GM19043 (cell line): ENCODE measurements around the gene FOCAD.

ENCODE experiments used
- ATAC-seq: cut with Tn5 transposase; IDR thresholded peaks from one replicate; pipeline ENCODE4 v1.9.1; 2021; ENCODE audit warnings: low read depth; ENCODE audit not compliant: unreplicated experiment

Gene FOCAD

DNA sequence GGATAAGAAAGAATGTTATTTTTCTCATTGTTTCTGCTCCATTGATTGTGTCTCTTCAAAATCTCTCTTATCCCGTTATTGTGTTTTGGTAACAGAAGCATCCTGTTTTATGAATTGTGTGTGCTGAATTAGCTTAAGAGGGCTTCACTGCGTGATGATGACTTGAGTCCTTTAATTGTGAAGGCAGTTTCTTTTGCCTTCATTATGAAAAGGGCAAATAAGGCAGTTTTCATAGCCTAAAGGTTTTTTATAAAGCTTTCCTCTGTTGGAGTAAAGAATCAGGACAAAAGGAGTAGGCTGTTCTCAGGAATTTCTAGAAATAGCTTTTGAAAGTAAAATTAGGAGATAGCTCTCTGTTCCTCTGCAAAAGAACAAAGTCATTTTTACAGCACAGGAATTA, 169.8 kb downstream of the FOCAD start:
- no peak for ATAC-seq

DNA sequence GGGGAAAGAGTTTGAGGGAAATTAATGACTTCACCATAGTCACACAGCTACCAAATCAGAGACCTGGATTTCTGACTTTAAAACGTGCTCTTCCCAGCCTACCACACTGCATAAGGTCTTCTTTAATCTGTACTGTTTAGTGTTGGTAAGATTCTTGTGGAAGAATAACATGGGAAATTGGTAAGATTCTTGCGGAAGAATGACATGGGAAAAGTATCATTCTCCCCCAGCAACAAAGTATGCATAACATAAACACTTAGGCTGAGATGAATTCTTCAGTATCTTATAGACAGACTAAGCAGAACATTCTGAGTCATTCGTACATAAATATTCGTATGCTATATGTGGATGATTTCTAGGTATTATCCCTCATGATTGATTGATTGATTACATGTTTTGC, 170.4 kb downstream of the FOCAD start:
- no peak for ATAC-seq

DNA sequence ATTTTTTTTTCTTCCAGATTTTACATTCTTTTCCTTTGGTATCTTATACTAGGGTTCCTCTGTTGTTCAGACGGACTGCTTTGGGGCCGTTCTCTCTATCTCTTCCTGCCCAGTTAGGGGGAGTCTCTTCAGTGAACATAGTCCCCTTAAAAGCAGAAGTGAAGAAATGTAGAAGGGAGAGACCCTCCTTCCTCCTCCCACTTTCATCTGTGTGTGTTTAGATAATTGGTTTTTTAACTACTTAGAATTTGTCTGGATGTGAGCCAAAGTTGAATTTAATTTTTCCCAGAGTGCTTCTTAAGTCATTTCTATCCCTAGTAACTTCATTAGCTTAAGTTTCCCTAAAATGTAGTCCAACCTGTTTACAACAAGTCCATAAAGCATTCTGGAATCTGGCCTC, 179.9 kb downstream of the FOCAD start:
- no peak for ATAC-seq

DNA sequence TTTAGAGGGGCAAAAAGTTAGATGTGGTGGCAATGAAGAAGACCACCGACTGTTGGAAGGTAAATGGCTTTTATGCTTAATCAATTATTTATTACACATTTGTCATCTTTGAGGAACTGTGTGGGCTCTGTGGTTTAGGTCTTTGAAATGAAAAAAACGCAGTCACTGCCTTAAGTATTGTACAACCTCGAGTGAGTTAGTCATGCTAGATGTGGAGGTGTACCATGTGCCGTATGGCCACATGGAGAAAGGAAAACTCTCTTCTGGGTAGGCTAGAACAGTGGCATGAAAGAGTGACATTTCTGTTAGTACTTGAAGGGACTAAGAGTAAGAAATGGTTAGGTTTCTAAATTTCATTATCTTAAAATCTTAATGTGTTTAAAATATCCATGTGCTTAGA, 181.3 kb downstream of the FOCAD start:
- no peak for ATAC-seq

DNA sequence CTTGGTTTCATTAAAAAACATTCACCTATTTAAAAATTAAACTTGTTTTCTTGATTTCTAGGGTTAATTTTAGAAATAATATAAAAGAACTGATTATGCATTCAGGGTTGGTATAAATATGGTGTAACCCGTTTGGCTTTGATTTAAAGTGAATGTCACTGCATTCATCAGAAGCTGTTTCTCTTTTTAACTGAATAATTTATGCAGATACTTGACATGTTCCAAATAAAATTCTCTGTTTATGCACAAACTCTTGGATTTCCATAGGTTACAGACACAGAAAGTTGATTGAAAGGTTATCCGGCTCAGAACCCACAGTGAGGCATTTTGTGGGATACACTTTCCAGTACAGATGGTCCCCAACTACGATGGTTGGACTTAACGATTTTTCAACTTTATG, 186.1 kb downstream of the FOCAD start:
- no peak for ATAC-seq

DNA sequence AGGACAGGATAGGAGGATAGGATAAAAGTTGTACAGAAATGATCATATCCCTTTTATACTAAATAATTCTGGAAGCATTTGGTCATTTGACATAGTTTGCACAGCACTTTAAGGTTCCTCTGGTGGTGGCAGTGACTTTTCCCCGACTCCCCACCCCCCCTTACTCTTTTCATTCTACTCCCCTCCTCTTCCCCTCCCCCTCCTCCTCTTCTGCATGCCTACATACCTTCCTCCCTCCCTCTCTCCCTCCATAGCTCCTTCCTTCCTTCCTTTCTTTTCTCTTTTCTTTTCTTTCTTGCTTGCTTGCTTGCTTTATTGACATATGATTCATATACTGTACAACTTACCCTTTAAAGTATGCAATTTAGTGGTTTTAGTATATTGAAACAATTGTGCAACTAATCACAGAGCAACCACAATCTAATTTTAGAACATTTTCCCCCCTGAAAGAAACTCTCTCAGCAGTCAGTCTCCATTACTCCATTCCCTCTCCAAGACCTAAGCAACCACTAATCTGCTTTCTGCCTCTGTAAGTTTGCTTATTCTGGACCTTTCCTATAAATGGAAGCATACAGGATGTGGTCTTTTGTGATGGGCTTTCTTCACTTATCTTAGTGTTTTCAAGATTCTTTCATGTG, 188.4 kb downstream of the FOCAD start:
- ATAC-seq = no peak

DNA sequence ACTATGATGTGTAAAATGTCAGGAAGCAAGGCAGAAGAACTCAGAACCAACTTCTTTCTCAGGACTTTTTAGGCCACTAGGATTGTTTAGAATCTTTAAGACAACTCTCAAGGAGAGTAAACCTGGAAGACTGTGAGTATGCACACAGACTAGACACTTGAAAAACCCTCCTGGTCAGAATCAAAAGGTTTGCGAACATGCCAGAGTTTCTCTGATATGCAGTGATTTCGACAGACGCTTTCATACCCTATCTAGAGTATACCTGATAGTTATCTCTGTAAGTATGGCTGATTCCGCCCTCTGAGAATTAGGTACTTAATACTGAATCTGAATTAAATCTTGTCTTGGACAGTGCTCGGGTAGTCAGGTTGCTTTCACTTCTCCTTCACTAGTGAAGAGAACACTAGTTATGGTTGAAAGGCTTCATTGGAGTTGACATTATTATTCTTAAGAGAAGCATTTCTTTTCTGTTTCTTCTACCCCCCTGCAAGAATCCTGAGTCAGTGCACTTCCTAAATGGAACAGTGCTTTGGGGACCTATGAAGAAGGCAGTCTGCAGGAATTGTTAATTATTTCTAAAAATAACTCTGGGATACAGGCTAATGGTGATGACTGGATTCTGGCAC, 189.3 kb downstream of the FOCAD start:
- no peak for ATAC-seq

DNA sequence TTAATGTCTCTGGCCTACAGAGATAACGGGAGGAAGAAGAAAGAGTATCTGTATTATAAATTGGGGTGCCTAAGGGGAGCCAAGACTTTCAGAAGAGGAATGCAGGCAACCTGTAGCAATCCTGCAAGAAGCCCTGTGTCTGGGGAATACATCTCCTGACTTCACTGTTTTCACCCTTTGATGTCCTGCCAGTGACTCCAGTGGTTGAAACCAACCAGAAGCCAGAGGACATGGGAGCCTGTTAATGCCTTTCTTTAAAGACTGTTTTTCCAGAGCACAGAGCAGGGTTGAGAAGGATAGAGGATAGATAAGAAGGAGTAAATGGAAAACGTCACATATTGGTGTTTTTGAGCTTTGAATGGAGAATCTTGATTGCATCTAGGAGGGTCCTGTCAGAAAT, 196.2 kb downstream of the FOCAD start:
- ATAC-seq = no peak

DNA sequence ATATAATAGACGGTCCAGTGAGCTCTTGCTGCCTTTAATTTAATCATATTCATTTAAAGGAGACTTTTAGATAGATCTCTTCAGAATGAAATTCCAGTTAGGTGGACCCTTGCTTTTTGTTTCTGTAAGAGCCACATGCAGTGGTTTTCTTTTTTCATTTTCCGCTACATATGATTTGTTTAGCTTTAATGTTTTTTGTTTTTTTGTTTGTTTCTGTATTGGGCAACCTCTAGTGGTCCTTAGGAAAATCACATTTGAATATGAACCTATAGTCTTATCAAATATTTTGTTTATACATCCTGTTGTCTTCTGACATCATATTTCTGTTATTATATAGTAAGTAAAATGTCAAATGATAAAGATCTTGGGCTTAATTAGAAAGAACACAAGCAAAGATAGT, 196.6 kb downstream of the FOCAD start:
- no peak for ATAC-seq

DNA sequence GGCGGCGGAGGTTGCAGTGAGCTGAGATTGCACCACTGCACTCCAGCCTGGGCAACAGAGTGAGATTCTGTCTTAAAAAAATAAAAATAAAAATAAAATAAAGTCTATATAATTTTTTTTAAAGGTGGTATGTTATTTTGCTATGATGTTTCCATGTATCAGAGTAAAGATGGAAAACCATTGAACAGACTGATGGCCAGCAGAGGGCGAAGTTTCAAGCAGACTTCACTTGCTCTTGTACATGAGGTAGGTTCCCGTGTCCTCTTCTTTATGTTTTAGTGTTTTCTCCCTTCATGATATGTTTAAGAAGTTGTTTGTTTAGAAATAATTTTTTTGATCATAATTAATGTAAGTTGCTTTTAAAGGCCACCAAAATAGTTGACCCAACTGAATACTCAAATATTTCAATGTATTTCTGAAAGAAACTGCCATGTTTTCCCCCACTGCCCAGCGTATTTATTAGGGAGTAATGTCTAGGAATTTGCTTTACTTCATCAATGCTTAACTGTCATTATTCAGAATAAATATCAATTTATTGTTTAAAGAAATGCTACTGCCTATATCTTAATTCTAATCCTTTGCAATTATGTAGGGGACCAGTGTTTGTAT, 201.0 kb downstream of the FOCAD start:
- ATAC-seq = no peak

DNA sequence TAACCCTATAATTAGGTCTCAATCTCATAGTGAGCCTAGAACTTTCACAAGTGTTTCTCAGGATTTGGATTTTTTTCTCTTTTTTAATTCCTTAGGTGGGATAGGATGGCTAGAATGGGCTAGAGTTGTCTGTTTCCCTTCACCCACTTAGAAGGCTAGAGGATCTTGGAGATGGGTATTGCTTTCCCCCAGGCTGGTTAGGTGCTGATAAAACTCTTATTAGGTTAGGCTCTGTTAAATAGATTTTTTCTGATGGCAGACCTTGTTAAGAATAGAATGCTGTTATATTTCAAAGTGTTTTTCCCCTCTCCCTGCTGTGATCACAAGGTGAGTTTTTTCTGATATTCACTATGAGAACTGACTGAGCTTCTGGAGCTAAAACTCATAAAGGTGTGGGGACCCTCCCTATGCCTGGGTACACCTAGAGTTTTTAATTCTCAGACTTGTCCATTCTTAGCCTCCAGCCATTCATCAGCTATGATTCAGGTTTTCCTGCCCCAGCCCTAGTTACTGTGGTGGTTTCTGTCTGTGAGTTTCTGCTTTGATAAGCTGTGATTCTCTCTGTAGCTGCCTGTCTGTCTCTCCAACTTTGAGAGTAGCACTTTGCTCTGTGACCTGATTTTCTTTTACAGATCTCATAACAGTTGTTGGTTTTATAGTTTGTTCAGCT, 215.0 kb downstream of the FOCAD start:
- no peak for ATAC-seq

DNA sequence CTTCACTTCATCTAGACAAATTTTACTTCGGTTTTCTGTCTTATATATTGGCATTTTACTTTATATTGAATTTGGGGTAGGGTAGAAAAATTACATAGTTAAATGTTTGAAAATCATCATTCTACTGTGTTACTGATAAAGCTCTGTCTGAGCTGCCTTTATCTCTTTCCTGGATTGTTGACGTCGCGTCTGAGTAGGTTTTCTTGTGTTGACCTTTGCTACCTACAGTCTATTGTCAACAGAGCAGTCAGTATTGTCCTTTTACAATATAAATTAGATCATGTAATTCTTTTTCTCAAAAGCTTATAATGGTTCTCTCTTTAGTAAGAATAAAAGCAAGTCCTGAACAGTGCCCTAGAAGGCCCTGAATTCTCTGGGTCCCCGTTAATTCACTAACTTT, 219.2 kb downstream of the FOCAD start:
- no peak for ATAC-seq

DNA sequence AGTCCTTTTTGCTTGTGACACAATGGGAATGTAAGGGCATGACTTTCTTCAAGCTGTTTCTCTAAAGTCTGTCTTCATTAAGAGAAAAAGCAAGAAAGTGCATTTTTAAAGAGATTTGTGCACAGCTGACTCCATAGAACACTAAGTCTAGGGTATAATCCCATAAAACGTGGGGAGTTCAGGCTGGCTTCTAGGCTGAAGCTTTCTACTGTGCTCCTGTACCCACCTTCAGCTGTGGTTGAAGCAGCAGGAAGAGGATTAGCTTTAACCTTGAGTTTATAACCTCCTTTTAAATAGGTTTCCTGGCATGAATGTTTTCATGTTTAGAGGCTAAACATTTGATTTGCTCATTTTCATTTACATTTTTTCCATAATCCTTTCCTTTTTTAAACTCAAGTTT, 220.9 kb downstream of the FOCAD start:
- no peak for ATAC-seq

DNA sequence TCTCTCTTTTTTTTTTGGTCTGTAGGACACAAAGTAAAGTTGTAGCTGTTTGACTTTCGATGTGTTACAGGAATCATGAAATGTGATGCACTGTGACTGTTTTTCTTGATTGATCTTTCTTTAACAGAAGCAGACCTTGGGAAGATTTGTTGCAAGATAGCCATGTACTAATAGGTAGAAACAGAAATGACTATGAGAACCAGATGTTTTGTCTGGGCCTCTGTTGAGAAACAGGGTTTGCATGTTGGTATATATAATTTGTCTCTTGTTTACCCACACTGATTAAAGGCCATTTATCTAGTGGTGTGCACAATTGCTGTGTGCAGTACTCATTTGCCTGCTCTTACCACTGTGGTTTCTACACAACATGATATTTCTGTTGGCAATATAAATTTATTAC, 222.3 kb downstream of the FOCAD start:
- no peak for ATAC-seq

DNA sequence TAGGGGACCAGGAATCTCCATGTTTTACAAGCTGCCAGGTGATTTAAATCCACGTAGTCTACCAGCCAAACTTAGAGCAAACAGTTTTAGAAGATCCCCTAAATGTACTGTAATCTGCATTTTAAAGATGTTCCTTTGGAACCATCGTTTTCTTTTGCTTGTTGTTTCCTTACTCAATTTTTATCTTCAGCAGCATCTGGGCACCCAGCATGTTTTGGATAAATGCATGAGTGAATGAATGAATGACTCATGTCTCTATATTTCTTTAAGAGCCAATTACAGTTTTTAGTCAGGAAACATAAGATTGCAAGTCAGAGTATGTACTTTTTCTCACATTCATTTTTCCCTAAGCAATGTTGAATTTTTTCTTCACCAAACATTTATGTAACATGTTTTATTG, 224.4 kb downstream of the FOCAD start:
- no peak for ATAC-seq

DNA sequence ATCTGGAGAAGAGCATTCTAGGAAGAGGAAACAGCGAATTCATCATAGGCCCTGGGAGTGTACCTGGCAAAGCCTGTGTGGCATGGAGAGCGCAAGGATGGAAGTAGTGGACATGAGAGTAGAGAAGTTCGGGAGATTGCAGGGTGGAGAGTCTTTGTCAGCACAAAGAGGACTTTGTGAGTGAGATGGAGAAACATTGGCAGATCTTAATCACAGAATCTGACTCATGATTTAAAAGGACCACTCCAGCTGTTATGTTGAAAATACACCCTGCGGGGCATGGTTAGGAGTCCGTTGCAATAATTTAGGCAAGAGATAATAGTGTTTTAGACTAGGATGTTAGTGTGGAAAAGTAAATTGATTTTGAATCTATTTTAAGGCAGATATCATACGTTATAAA, 230.5 kb downstream of the FOCAD start:
- no peak for ATAC-seq

DNA sequence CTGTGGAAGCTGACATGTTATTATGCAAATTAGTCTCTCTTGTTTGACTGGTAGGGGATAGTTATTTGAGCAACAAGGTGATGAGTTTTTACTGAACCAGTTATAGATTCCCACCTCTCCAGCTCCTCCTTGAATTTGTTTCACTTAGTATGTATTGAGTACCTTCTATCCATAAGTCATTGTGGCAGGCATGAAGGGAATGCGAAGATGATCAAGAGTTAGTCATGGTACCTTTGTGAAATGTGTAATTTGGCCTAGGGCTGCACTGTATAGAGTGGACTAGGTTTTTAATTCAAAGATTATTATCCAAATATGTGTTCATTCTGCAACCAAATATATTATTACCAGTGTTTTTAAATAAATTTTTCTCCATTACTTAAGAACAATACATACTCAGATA, 237.3 kb downstream of the FOCAD start:
- no peak for ATAC-seq

DNA sequence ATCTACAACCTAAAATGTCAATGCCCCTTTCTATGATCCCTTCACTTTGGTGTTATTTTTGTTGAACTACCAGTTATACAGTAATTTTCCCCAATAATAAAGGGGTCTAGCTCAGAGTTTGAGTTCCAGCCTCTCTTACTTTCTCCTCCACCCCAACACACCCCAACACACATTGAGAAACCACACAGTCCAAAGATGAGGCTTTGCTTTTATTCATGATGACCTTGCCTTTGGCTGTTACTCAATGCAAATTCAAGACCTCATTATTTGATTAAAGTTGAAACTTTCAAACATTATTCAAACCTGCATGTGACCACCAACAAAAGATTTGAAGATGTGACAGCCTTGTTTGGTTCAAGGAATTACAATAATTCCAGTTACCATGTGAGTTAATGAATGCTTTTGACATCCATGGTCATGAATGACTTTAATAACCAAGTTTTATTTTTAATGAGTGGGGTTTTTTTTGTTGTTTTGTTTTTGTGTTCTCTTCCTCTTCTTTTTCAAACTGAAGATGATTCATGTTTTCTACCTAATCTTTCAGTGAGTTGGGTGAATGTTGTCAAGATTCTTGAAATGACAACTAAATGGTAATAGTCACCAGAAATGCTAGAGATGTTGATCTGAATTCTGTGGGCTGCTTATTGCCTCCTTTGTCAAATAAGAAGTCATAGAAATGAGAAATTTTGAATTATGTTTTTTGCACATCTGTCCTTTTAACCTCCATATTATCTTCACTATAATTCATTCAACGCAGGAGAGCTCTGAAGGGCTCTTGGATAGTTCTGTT, 241.4 kb downstream of the FOCAD start:
- ATAC-seq = no peak

DNA sequence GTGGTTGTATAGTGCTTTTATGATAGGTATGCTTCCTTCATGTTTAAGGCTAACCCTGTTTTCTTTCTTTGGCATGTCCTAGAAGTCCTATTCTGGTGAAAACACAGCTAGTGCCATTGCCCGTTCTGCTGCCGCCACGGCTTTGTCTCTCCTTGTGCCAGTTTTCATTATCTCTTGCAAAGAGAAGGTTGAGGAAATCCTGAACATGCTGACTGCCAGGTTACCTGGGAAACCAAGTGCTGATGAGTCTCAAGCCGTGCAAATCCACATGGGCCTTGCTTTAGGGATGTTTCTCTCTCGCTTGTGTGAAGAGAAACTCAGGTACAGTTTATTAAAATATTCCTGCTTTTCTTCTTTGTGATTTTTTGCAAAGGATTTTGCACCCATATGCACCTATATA, 245.2 kb downstream of the FOCAD start:
- no peak for ATAC-seq

DNA sequence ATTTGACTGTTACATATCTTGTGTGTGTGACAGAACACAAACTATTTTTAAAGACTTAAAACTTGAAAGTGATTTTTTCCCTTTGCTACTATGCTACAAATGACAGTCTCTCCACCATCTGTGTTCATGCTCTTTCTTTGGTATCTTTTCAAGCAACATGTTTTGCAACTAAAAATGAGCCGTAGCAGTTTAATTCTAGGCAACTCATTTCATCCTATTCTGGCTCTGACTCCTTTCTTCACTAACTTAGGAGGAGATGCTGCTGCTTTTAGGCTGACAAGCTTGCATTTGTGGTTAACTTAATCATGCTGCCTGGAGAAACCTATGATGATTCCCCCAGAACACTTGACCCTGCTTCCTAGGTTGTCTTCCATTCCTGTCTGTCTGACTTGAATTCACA, 246.8 kb downstream of the FOCAD start:
- no peak for ATAC-seq
